Measurements from ENCODE around the gene AHSG. TPM values are rescaled to one million over a fixed set of nuclear protein-coding genes. Genes with fewer than 3 reads are reported as not detected.

Gene AHSG
- polyA plus RNA-seq, 1 donor (not counting 4 experiments of a cell fraction or from before 2014, with no cell fraction given) = 0.59 TPM

GRCh38 chr3:186669378-186670084 lies 56.7 kb downstream of the AHSG start:
- Histone ChIP-seq H2AFZ (ENCODE audit: control insufficient read depth, low read length) (no peak overlapping the region), H3K9me3 (ENCODE audit: control insufficient read depth, low read depth, low read length) (no peaks in the 10 kb centered on the region), H3K4me3 (ENCODE audit: control insufficient read depth in 2 of 3, extremely low read depth in 1 of 3, insufficient read depth in 2 of 3, low read depth in 1 of 3, low read length in 3 of 3) (no peak overlapping the region), H3K36me3 (ENCODE audit: control insufficient read depth in 2 of 2, extremely low read depth in 1 of 2, insufficient read depth in 2 of 2, low read length in 2 of 2) (no peaks in the 10 kb centered on the region), H3K79me2 (ENCODE audit: control insufficient read depth, insufficient read depth, low read length) (no peaks in the 10 kb centered on the region), H3K4me1 (ENCODE audit: control insufficient read depth, extremely low read depth, insufficient read depth, low read length) (peaks cover 21% of the 10 kb centered on the region), H3K9ac (ENCODE audit: control insufficient read depth, extremely low read depth, insufficient read depth, low read length) (no peak overlapping the region), H3K9me1 (ENCODE audit: control insufficient read depth, extremely low read depth, insufficient read depth, low read length) (no peaks in the 10 kb centered on the region), H3K27ac (ENCODE audit: control insufficient read depth, insufficient read depth, low read length) (peak overlapping the region; percentile 29), H3K27me3 (ENCODE audit: control insufficient read depth, extremely low read depth, insufficient read depth, low read length) (no peaks in the 10 kb centered on the region), H3K4me2 (ENCODE audit: control insufficient read depth, extremely low read depth, insufficient read depth, low read depth, low read length) (peak overlapping the region; percentile 19), H4K20me1 (ENCODE audit: control insufficient read depth, extremely low read depth, insufficient read depth, low read length) (no peaks in the 10 kb centered on the region)
- FAIRE-seq (peak; percentile 96), DNase-seq (ENCODE audit: low read depth, low spot score) (peak; percentile 50)
- dilution Hi-C loops (cut with MboI; ENCODE audit: extremely low pct_ligation_motif_present, low sequenced_read_pairs) = no loop called here
- TF ChIP-seq, protein P1, sequence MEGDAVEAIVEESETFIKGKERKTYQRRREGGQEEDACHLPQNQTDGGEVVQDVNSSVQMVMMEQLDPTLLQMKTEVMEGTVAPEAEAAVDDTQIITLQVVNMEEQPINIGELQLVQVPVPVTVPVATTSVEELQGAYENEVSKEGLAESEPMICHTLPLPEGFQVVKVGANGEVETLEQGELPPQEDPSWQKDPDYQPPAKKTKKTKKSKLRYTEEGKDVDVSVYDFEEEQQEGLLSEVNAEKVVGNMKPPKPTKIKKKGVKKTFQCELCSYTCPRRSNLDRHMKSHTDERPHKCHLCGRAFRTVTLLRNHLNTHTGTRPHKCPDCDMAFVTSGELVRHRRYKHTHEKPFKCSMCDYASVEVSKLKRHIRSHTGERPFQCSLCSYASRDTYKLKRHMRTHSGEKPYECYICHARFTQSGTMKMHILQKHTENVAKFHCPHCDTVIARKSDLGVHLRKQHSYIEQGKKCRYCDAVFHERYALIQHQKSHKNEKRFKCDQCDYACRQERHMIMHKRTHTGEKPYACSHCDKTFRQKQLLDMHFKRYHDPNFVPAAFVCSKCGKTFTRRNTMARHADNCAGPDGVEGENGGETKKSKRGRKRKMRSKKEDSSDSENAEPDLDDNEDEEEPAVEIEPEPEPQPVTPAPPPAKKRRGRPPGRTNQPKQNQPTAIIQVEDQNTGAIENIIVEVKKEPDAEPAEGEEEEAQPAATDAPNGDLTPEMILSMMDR (optimal IDR thresholded peaks at IDR 0.05 in 1 of 3, IDR thresholded peaks at IDR 0.05 in 1 of 3, conservative IDR thresholded peaks at IDR 0.05 in 1 of 3; ENCODE audit: extremely low read depth in 1 of 3, insufficient read depth in 2 of 3, low read length in 3 of 3) = no peak

GRCh38 chr3:186670155-186670554 lies 57.3 kb downstream of the AHSG start:
- Histone ChIP-seq H3K27ac (ENCODE audit: control insufficient read depth, insufficient read depth, low read length) (peak overlapping the region; percentile 29), H3K9ac (ENCODE audit: control insufficient read depth, extremely low read depth, insufficient read depth, low read length) (no peak overlapping the region), H3K36me3 (ENCODE audit: control insufficient read depth in 2 of 2, extremely low read depth in 1 of 2, insufficient read depth in 2 of 2, low read length in 2 of 2) (no peaks in the 10 kb centered on the region), H3K4me3 (ENCODE audit: control insufficient read depth in 2 of 3, extremely low read depth in 1 of 3, insufficient read depth in 2 of 3, low read depth in 1 of 3, low read length in 3 of 3) (no peak overlapping the region), H3K9me3 (ENCODE audit: control insufficient read depth, low read depth, low read length) (no peaks in the 10 kb centered on the region), H3K27me3 (ENCODE audit: control insufficient read depth, extremely low read depth, insufficient read depth, low read length) (no peaks in the 10 kb centered on the region), H3K4me1 (ENCODE audit: control insufficient read depth, extremely low read depth, insufficient read depth, low read length) (peaks cover 21% of the 10 kb centered on the region), H2AFZ (ENCODE audit: control insufficient read depth, low read length) (no peak overlapping the region), H3K79me2 (ENCODE audit: control insufficient read depth, insufficient read depth, low read length) (no peaks in the 10 kb centered on the region), H3K4me2 (ENCODE audit: control insufficient read depth, extremely low read depth, insufficient read depth, low read depth, low read length) (peak overlapping the region; percentile 19), H3K9me1 (ENCODE audit: control insufficient read depth, extremely low read depth, insufficient read depth, low read length) (no peaks in the 10 kb centered on the region), H4K20me1 (ENCODE audit: control insufficient read depth, extremely low read depth, insufficient read depth, low read length) (no peaks in the 10 kb centered on the region)
- TF ChIP-seq, protein P1 (optimal IDR thresholded peaks at IDR 0.05 in 1 of 3, IDR thresholded peaks at IDR 0.05 in 1 of 3, conservative IDR thresholded peaks at IDR 0.05 in 1 of 3; ENCODE audit: extremely low read depth in 1 of 3, insufficient read depth in 2 of 3, low read length in 3 of 3) = no peak
- TF ChIP-seq EZH2 (IDR thresholded peaks at IDR 0.05; ENCODE audit: low read length) = no peak
- DNase-seq (ENCODE audit: low read depth, low spot score) (no peak), FAIRE-seq (no peak)
- dilution Hi-C loops (cut with MboI; ENCODE audit: extremely low pct_ligation_motif_present, low sequenced_read_pairs) = no loop called here

Small RNA genes lying within 50 kb of the gene (small RNA-seq; reads per million reads assigned to genes)
- gene RF00017 (ENCODE audit: insufficient read length in 3 of 3, low read depth in 3 of 3, low replicate concordance in 1 of 3) = 0 reads per million in 3 experiments

Other genes starting within 250 kb of the AHSG start
- 1.1 to 5.2 TPM (median 3.4 TPM) in 3 replicates for gene CRYGS, start 68.7 kb upstream of the AHSG start, polyA plus RNA-seq
- 14.2 to 15.8 TPM (median 15.0 TPM) in 3 replicates for gene TBCCD1, start 45.7 kb upstream of the AHSG start, polyA plus RNA-seq
- gene DNAJB11, start 42.3 kb upstream of the AHSG start, polyA plus RNA-seq = 29.2 to 61.8 TPM (median 51.9 TPM) in 3 replicates
- 0.05 to 0.35 TPM (median 0.25 TPM) in 3 replicates for gene FETUB, start 27.3 kb downstream of the AHSG start, polyA plus RNA-seq
- gene HRG, start 53.0 kb downstream of the AHSG start, polyA plus RNA-seq = 0.03 TPM in 2 of 3 replicates, not detected in the other
- 0.12 TPM in 1 of 3 replicates, not detected in the others for gene KNG1, start 104.3 kb downstream of the AHSG start, polyA plus RNA-seq
- 208 to 568 TPM (median 416 TPM) in 3 replicates for gene EIF4A2, start 170.5 kb downstream of the AHSG start, polyA plus RNA-seq
- 8.1 to 22.8 TPM (median 19.7 TPM) in 3 replicates for gene RFC4, start 193.4 kb downstream of the AHSG start, polyA plus RNA-seq
- not detected in 3 replicates for gene ADIPOQ, start 229.7 kb downstream of the AHSG start, polyA plus RNA-seq

Measured in keratinocyte (primary cell).